ENCODE measurements around the gene LAMC3.

LAMC3 gene

DNA sequence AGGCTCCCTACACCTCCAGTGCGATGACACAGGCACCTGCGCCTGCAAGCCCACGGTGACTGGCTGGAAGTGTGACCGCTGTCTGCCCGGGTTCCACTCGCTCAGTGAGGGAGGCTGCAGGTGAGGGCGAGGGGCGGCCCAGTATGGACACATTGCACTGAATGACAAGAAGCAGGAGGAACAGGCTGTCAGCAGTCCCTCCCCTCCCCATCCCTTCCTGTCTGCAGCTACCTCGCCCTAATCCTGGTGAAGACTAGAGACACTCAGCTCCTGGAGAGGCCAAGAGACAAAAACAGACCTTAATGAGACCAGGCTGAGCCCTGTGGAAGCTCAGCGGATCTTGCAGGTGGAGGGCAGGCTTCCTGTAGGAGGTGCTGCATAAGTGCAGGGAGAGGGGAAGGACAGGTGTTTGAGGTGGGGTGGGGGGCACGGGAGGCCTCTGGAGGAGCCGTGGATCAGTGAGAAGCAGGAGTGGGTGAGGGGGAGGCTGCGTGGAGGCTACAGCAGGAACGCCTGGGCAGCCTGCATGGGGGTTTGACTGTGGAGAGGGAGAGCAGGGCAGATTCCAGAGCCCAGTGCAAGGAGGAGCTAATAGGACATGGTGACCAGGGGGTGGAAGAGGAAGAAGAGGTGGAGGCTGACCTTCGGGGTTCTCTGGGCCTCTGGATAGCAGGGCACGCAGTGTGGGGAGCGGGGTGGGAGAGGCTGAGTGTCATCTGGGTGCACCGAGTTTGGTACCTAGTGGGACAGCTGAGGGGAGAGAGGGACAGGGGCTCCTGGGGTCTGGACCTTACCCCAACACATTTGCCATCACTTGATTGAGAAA, 30.4 kb downstream of the LAMC3 start:
- no peaks in the 10 kb centered on the region for H3K27me3 ChIP-seq (ENCODE audit: low read depth)
- DNase-seq (ENCODE audit: low spot score in 2 of 2) = no peak
- H3K4me3 ChIP-seq = no peak overlapping the region
- H3K36me3 ChIP-seq (replicated peaks) = no peaks in the 10 kb centered on the region
- H3K9me3 ChIP-seq = no peaks in the 10 kb centered on the region
- no peaks in the 10 kb centered on the region for H3K4me1 ChIP-seq
- in situ Hi-C loops (cut with MboI; ENCODE audit: low sequenced_read_pairs) = no loop called here

DNA sequence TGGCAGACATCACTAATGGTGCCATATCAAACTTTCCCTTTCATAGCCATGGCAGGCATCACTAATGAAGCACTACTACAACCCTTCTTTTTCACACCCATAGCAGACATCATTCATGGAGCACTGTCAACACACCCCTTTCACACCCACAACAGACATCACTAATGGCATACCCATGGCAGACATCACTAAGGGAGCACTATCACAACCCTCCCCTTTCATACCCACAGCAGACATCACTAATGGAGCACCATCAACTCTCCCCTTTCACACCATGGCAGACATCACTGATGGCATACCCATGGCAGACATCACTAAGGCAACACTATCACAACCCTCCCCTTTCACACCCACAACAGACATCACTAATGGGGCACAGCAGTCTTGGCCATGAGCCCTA, 33.7 kb downstream of the LAMC3 start:
- no peak overlapping the region for H3K4me3 ChIP-seq
- in situ Hi-C loops (cut with MboI; ENCODE audit: low sequenced_read_pairs) = no loop called here
- H3K36me3 ChIP-seq (replicated peaks) = no peaks in the 10 kb centered on the region
- no peaks in the 10 kb centered on the region for H3K9me3 ChIP-seq
- DNase-seq (ENCODE audit: low spot score in 2 of 2) = no peak
- H3K4me1 ChIP-seq = no peaks in the 10 kb centered on the region
- no peaks in the 10 kb centered on the region for H3K27me3 ChIP-seq (ENCODE audit: low read depth)

DNA sequence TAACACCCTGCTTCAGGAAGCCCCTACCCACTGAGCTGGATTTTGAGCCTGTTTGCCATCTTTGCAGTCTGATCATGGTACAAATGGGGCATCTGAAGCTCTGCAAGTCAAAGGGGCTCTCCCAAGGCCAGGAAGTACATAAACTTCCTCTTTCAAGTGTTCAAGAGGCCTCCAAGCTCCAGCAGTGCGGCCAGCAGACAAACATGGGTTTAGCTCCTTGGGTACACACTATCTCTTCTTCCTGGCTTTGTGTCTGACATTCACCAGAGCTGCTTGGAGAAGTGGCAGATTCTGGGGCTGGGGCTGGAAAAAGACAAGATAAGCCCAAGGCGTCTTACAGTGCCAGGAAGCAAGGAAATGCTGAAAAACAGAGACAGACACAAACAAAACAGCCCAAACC, 34.1 kb downstream of the LAMC3 start:
- Histone ChIP-seq H3K9me3 (no peaks in the 10 kb centered on the region), H3K36me3 (replicated peaks) (no peaks in the 10 kb centered on the region), H3K4me3 (no peak overlapping the region), H3K4me1 (no peaks in the 10 kb centered on the region), H3K27me3 (ENCODE audit: low read depth) (no peaks in the 10 kb centered on the region)
- in situ Hi-C loops (cut with MboI; ENCODE audit: low sequenced_read_pairs) = no loop called here
- DNase-seq (ENCODE audit: low spot score in 2 of 2) = no peak

DNA sequence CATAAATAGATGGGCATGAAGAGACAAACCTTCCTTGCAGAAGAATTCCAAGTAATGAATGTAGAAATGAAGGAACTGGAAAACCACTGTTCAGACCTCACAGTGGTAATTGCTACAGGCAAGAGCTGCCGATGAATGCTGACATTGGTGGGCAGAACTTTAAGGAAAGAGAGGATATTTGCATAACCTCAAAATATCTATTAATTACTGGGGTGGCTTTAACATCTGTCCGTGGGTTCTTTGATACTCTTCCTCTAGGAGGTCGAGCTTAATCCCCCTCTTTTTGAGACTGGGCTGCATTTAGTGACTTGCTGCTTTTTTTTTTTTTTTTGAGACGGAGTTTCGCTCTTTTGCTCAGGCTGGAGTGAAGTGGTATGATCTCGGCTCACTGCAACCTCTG, 34.7 kb downstream of the LAMC3 start:
- Histone ChIP-seq H3K4me3 (no peak overlapping the region), H3K9me3 (no peaks in the 10 kb centered on the region), H3K4me1 (no peaks in the 10 kb centered on the region), H3K36me3 (replicated peaks) (no peaks in the 10 kb centered on the region), H3K27me3 (ENCODE audit: low read depth) (no peaks in the 10 kb centered on the region)
- no peak for DNase-seq (ENCODE audit: low spot score in 2 of 2)
- in situ Hi-C loops (cut with MboI; ENCODE audit: low sequenced_read_pairs) = no loop called here

DNA sequence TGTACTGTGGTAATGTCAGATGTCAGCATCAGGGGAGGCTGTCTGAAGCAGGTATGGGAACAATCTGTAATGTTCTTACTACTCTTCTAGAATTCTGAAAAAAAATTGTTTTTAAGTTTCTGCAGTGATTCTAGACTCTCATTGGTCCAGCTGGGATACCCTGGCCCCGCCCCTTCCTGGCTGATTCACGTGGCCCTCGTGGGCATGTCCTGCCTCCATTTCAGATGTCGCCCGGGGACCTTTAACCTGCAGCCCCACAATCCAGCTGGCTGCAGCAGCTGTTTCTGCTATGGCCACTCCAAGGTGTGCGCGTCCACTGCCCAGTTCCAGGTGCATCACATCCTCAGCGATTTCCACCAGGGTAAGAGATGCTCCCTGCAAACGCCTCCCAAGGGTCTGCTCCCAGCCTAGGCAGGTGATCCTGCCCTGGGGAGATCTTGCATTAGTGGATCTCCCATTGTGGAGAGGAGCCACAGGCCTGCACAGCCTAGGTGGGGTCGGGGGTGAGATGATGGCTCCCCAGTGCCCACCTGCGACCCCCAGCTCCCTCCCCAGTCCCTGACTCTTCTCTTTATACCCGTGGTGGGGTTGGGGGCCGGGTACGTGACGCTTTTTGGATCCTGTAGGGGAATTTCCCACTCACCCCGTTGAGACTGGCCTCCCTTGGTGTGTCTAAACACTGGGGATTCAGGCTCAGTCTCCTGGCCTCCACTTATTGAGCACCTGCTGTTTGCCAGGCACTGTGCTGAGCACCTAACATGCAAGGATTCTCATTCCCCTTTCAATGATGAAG, 36.5 kb downstream of the LAMC3 start:
- H3K36me3 ChIP-seq (replicated peaks) = no peaks in the 10 kb centered on the region
- in situ Hi-C loops (cut with MboI; ENCODE audit: low sequenced_read_pairs) = loop anchor here (5.0 kb wide), 1 partner anchor 178 kb away; no protein-coding TSS in a partner anchor
- H3K27me3 ChIP-seq (ENCODE audit: low read depth) = no peaks in the 10 kb centered on the region
- H3K9me3 ChIP-seq = no peaks in the 10 kb centered on the region
- no peak for DNase-seq (ENCODE audit: low spot score in 2 of 2)
- H3K4me1 ChIP-seq = no peaks in the 10 kb centered on the region
- H3K4me3 ChIP-seq = no peak overlapping the region

DNA sequence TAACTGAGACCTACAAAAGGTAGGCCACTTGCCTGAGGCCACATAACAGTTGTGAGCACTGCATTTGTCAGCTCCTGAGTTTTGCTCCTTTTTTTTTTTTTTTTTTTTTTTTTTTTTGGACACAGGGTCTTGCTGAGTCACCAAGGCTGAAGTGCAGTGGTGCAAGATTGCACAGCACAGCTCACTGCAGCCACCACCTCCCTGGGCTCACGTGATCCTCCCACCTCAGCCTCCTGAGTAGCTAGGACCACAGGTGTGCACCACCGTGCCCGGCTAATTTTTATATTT, 37.1 kb downstream of the LAMC3 start:
- H3K4me1 ChIP-seq = no peaks in the 10 kb centered on the region
- no peaks in the 10 kb centered on the region for H3K36me3 ChIP-seq (replicated peaks)
- in situ Hi-C loops (cut with MboI; ENCODE audit: low sequenced_read_pairs) = loop anchor here (5.0 kb wide), 1 partner anchor 179 kb away; no protein-coding TSS in a partner anchor

DNA sequence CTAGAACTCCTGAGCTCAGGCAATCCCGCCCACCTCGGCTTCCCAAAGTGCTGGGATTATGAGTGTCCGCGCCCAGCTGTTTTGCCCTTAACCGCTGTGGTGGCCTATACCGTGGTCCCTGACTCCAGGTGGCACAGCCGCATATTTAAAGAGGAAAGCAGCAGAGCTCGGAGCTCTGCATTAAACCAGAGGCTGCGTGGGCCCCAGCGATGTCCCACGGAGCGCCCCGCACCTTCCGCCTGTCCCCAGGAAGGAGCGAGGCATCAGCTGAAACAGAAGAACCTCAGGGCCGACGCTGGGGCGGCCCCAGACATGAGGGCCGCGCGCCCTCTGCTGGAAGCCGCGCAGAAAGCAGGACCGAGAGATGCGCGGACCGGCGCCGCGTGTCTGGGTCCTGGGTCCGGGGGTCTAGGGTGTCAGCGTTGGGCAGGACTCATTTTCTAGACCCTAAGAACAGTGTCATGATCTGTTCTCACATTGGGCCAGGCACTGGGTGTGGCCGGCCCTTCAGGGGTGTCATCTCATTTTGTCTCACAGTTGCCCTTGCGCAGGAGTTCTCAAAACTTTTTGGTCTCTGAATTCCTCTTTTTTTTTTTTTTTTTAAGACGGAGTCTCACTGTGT, 37.7 kb downstream of the LAMC3 start:
- no peaks in the 10 kb centered on the region for H3K36me3 ChIP-seq (replicated peaks)
- peak; percentile 73 to 83 for DNase-seq (ENCODE audit: low spot score in 2 of 2)
- no peaks in the 10 kb centered on the region for H3K27me3 ChIP-seq (ENCODE audit: low read depth)
- in situ Hi-C loops (cut with MboI; ENCODE audit: low sequenced_read_pairs) = loop anchor here (5.0 kb wide), 1 partner anchor 179 kb away; no protein-coding TSS in a partner anchor
- H3K4me3 ChIP-seq = no peak overlapping the region
- H3K4me1 ChIP-seq = no peaks in the 10 kb centered on the region
- H3K9me3 ChIP-seq = no peaks in the 10 kb centered on the region

More for the DNA sequence above, 37.1 kb downstream of the LAMC3 start:
- H3K9me3 ChIP-seq = no peaks in the 10 kb centered on the region
- H3K27me3 ChIP-seq (ENCODE audit: low read depth) = no peaks in the 10 kb centered on the region
- H3K4me3 ChIP-seq = no peak overlapping the region
- no peak for DNase-seq (ENCODE audit: low spot score in 2 of 2)

DNA sequence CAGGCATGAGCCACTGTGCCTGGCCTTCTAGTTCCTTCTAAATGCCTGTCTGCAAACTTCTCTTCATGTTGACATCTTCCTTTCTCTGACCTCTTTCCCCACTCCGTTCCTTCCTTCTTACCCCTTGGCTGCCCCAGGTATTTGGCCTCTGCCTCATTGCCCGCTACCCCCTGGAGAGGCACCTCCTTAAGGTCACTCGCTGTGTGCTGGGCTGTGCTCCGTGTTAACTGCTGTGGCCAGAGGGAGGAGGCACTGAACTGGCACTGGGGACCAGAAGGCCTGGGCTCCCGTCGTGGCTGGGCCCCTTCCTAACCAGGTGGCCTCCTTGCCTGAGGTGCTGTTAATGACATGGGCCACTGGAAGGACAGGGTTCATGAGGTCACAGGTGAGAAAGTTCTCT, 39.4 kb downstream of the LAMC3 start:
- DNase-seq (ENCODE audit: low spot score in 2 of 2) = no peak
- H3K27me3 ChIP-seq (ENCODE audit: low read depth) = no peaks in the 10 kb centered on the region
- no peaks in the 10 kb centered on the region for H3K9me3 ChIP-seq
- H3K36me3 ChIP-seq (replicated peaks) = no peaks in the 10 kb centered on the region
- in situ Hi-C loops (cut with MboI; ENCODE audit: low sequenced_read_pairs) = loop anchor here (5.0 kb wide), 1 partner anchor 181 kb away; no protein-coding TSS in a partner anchor
- no peaks in the 10 kb centered on the region for H3K4me1 ChIP-seq
- no peak overlapping the region for H3K4me3 ChIP-seq

DNA sequence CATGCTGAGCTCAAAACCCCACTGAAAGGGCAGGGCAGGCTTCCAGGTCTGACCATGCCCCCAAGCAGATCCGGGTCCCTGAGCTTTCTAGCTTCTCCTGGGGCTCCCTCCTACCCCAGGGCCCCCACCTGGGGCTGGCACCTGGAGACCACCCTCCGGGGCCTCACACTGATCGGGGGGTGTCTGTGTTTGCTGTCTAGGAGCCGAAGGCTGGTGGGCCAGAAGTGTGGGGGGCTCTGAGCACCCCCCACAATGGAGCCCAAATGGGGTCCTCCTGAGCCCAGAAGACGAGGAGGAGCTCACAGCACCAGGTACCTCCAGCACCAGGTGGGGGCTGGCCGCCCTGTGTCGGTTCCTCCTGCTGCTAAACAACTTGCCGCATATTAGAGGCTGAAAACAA, 39.8 kb downstream of the LAMC3 start:
- no peaks in the 10 kb centered on the region for H3K9me3 ChIP-seq
- H3K27me3 ChIP-seq (ENCODE audit: low read depth) = no peaks in the 10 kb centered on the region
- no peaks in the 10 kb centered on the region for H3K36me3 ChIP-seq (replicated peaks)
- H3K4me3 ChIP-seq = no peak overlapping the region
- H3K4me1 ChIP-seq = no peaks in the 10 kb centered on the region
- no peak for DNase-seq (ENCODE audit: low spot score in 2 of 2)
- in situ Hi-C loops (cut with MboI; ENCODE audit: low sequenced_read_pairs) = loop anchor here (5.0 kb wide), 1 partner anchor 182 kb away; no protein-coding TSS in a partner anchor

DNA sequence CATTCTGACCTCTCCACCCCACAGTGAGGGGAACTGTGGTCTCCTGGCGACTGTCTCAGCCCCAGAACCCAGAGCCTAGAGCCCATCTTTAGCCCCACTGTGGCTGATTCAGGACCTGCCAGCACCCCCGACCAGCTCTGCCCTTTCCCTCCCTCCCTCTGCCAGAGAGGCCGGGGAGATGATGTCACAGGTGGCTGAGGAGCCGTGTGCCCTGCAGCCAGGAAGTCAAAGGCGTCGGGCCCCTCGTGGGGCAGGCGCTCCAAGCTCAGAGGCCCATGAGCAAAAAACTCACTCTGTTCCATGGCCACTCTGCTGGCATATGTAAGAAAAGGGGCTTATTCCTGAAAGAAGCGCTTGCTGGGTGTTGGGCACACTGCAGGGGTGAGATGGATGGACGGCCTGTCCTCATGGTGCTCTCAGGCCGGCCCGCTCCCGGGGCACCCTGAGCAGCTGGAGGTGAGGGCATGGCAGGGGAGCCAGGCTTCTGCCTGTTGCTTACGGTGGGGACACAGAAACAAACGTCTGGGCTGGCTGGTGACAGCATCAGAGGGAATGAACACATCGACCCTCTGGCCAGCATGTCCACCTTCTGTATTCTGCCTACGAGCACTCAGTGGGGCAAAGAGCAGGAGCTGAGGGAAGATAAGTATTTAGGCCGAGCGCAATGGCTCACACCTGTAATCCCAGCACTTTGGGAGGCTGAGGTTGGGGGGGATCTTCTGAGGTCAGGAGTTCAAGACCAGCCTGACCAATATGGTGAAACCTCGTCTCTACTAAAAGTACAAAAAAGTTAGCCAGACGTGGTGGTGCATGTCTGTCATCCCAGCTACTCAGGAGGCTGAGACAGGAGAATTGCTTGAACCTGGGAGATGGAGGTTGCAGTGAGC, 41.1 kb downstream of the LAMC3 start:
- no peak for DNase-seq (ENCODE audit: low spot score in 2 of 2)
- Histone ChIP-seq H3K4me1 (no peaks in the 10 kb centered on the region), H3K9me3 (no peaks in the 10 kb centered on the region), H3K27me3 (ENCODE audit: low read depth) (no peaks in the 10 kb centered on the region), H3K36me3 (replicated peaks) (no peaks in the 10 kb centered on the region), H3K4me3 (no peak overlapping the region)
- in situ Hi-C loops (cut with MboI; ENCODE audit: low sequenced_read_pairs) = loop anchor here (5.0 kb wide), 1 partner anchor 183 kb away; no protein-coding TSS in a partner anchor

DNA sequence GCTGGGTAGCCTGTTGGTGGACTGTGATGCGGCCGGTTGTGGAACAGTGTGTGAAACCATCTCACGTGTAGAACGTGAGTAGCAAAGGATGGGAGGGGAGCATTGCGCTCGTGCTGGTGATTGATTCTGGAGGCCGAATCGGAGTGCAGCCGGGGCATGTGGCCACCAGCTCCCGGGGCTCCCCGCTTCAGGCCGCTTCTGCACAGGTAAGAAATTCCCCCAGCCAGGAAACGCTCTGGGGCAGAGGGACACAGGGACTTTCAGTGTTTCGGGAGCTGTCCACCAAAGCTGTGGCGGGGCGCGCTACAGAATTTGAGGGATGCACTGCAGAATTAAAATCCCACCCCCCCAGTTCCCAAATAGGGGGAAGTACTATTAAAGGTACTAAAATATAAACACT, 41.9 kb downstream of the LAMC3 start:
- in situ Hi-C loops (cut with MboI; ENCODE audit: low sequenced_read_pairs) = no loop called here
- no peak overlapping the region for H3K4me3 ChIP-seq
- DNase-seq (ENCODE audit: low spot score in 2 of 2) = no peak
- no peaks in the 10 kb centered on the region for H3K4me1 ChIP-seq
- H3K36me3 ChIP-seq (replicated peaks) = no peaks in the 10 kb centered on the region
- H3K27me3 ChIP-seq (ENCODE audit: low read depth) = no peaks in the 10 kb centered on the region
- H3K9me3 ChIP-seq = no peaks in the 10 kb centered on the region

DNA sequence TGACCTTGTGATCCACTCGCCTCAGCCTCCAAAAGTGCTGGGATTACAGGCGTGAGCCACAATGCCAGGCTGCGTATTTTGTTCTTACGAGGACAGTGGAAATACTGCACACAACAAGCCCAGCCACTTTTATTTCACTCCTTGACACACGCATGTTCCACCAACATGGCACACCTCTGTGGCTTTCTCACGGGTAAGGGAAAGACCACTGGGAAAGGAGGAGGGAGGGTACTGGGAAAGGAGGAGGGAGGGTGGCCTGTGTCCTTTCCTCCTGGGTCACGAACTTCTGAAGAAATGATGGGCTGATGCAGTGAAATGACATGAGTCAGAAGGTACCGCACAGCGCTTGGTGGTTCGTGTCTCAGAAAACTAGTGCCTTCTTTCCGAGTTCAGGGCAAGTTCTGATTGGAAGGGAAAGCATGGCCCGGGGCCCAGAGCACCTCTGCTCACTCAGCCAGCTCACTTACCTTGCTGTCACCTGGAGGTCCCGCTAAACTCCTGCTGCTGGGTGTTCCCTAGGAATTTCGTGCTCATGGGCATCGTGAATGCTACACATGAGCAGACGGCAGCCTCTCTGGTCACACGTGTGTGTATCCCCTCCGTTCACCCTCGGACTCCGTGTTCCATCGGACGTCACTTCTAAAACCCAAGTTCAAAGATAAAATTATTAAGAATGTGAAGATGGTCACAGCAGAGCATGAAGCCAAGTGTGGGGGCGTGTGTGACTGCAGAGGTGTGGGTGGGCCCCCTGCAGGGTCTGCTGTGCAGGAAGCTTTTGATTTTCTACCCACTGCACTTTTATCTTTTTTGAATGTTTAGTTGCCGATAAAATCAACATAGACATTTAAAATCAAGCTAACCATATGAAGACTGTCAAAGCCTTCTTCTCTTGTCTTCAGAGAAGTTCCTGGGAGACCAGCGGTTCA, 42.9 kb downstream of the LAMC3 start:
- no peaks in the 10 kb centered on the region for H3K4me1 ChIP-seq
- no peak for DNase-seq (ENCODE audit: low spot score in 2 of 2)
- H3K36me3 ChIP-seq (replicated peaks) = no peaks in the 10 kb centered on the region
- no peaks in the 10 kb centered on the region for H3K9me3 ChIP-seq
- in situ Hi-C loops (cut with MboI; ENCODE audit: low sequenced_read_pairs) = no loop called here
- no peaks in the 10 kb centered on the region for H3K27me3 ChIP-seq (ENCODE audit: low read depth)
- H3K4me3 ChIP-seq = no peak overlapping the region

All from HAP-1 (cell line).